H1 (cell line): ENCODE data around the gene CDC37. TPM values are rescaled to one million over a fixed set of nuclear protein-coding genes. Genes with fewer than 3 reads are reported as not detected.

Source experiments
- CTCF ChIA-PET: fragments of 300-600 bp; sonication (Branson Sonifier 250); formaldehyde crosslinking; loops from one replicate; lab custom pipeline; 2021; ENCODE audit not compliant: partially characterized antibody; lab: Charles Lee
- POLR2A ChIA-PET: fragments of 300-600 bp; sonication (Branson Sonifier 250); formaldehyde crosslinking; loops from one replicate; lab custom pipeline; 2021; ENCODE audit warnings: inconsistent platforms; ENCODE audit not compliant: partially characterized antibody; lab: Charles Lee
- DNase-seq, 2 experiments: peaks; one replicate each; pipeline versions ENCODE4 v3.0.0 to v3.0.0-alpha.2; 2010 to 2022; ENCODE audit warnings: low spot score in 2 of 2, low read depth in 1 of 2, mixed read lengths in 1 of 2
- FAIRE-seq: peaks from 2 replicates; lab custom pipeline; 2011; peaks lifted over from hg19 to GRCh38; lab: Jason Lieb, UNC
- H2AFZ ChIP-seq: 2 replicates; pipeline ENCODE4 v1.8.1; 2012; ENCODE audit warnings: low read length, inconsistent platforms
- H2AK5ac ChIP-seq: 2 replicates; pipeline ENCODE4 v1.6.1; 2013; ENCODE audit warnings: low read depth, low read length
- H2BK120ac ChIP-seq: replicated peaks from 2 replicates; pipeline ENCODE3; 2013; ENCODE audit warnings: low read depth, low read length, inconsistent platforms
- H2BK12ac ChIP-seq: 2 replicates; pipeline ENCODE4 v1.6.1; 2013; ENCODE audit warnings: low read depth, low read length
- H2BK15ac ChIP-seq: 2 replicates; pipeline ENCODE4 v1.6.1; 2013; ENCODE audit warnings: low read length
- H2BK20ac ChIP-seq: 2 replicates; pipeline ENCODE4 v1.6.1; 2013; ENCODE audit warnings: low read length
- H2BK5ac ChIP-seq: 2 replicates; pipeline ENCODE4 v1.6.1; 2013; ENCODE audit warnings: low read depth, low read length
- H3K14ac ChIP-seq: 2 replicates; pipeline ENCODE4 v1.6.1; 2013; ENCODE audit warnings: inconsistent platforms; ENCODE audit not compliant: insufficient read length
- H3K18ac ChIP-seq: 2 replicates; pipeline ENCODE4 v1.6.1; 2013; ENCODE audit warnings: low read length; ENCODE audit errors: extremely low read depth
- H3K23ac ChIP-seq: 2 replicates; pipeline ENCODE4 v1.6.1; 2013; ENCODE audit warnings: inconsistent platforms; ENCODE audit not compliant: insufficient read length
- H3K23me2 ChIP-seq: 2 replicates; pipeline ENCODE4 v1.6.1; 2013; ENCODE audit warnings: low read depth, low read length
- H3K27ac ChIP-seq: 2 replicates; pipeline ENCODE4 v1.6.1; 2011; ENCODE audit warnings: low read depth, low read length, inconsistent platforms
- H3K27me3 ChIP-seq, 4 experiments: replicated peaks in 1 of 4; 1 replicate in 1 of 4; 2 replicates in 3 of 4; pipeline versions ENCODE4 v1.6.1 to v1.8.1; 2011 to 2013; ENCODE audit warnings: low read length in 3 of 4, mild to moderate bottlenecking in 3 of 4, inconsistent platforms in 2 of 4, mixed read lengths in 2 of 4, moderate library complexity in 1 of 4; ENCODE audit not compliant: control insufficient read depth in 3 of 4, insufficient read depth in 3 of 4; ENCODE audit errors: extremely low read depth in 1 of 4
- H3K36me3 ChIP-seq, 4 experiments: 2 replicates each; pipeline versions ENCODE4 v1.6.1 to v1.8.1; 2011 to 2013; ENCODE audit warnings: mild to moderate bottlenecking in 4 of 4, low read length in 3 of 4, moderate library complexity in 2 of 4, control low read depth in 1 of 4, inconsistent platforms in 1 of 4; ENCODE audit not compliant: insufficient read depth in 4 of 4, control insufficient read depth in 2 of 4
- H3K4ac ChIP-seq: replicated peaks from 2 replicates; pipeline ENCODE3; 2013; ENCODE audit warnings: low read length, low read depth, mixed read lengths, inconsistent platforms; ENCODE audit not compliant: insufficient read length
- H3K4me1 ChIP-seq, 4 experiments: replicated peaks in 1 of 4; 1 replicate in 1 of 4; 2 replicates in 3 of 4; pipeline versions ENCODE4 v1.6.1 to v1.8.1; 2011 to 2013; ENCODE audit warnings: low read length in 3 of 4, inconsistent platforms in 2 of 4, mixed read lengths in 1 of 4; ENCODE audit not compliant: insufficient read depth in 4 of 4, control insufficient read depth in 3 of 4
- H3K4me2 ChIP-seq, 2 experiments: 2 replicates each; pipeline versions ENCODE4 v1.6.1 to v1.8.1; 2011 to 2013; ENCODE audit warnings: low read depth in 2 of 2, low read length in 2 of 2, control low read depth in 1 of 2, inconsistent platforms in 1 of 2, mild to moderate bottlenecking in 1 of 2; ENCODE audit not compliant: insufficient read depth in 1 of 2
- H3K4me3 ChIP-seq, 4 experiments: fragments of 200-600, 300-600 bp in 1 of 4; sonication (generic), shearing (Covaris generic), sonication (Bioruptor Twin) in 1 of 4; 2 replicates each; pipeline versions ENCODE4 v1.5.1 to v1.8.1; 2011 to 2016; ENCODE audit warnings: low read length in 4 of 4, low read depth in 3 of 4, control low read depth in 2 of 4, inconsistent platforms in 2 of 4, mild to moderate bottlenecking in 2 of 4, mixed read lengths in 1 of 4, moderate library complexity in 1 of 4; ENCODE audit not compliant: insufficient read depth in 2 of 4; ENCODE audit errors: extremely low read depth in 1 of 4
- H3K56ac ChIP-seq: replicated peaks from 2 replicates; pipeline ENCODE3; 2013; ENCODE audit warnings: low read depth, mild to moderate bottlenecking, mixed read lengths, low read length, inconsistent platforms; ENCODE audit not compliant: insufficient read length
- H3K79me1 ChIP-seq: 2 replicates; pipeline ENCODE4 v1.6.1; 2013; ENCODE audit warnings: low read depth, low read length, control low read depth
- H3K79me2 ChIP-seq, 2 experiments: 2 replicates each; pipeline versions ENCODE4 v1.6.1 to v1.8.1; 2012 to 2013; ENCODE audit warnings: low read length in 2 of 2, mild to moderate bottlenecking in 2 of 2, inconsistent platforms in 1 of 2; ENCODE audit not compliant: insufficient read depth in 2 of 2, control insufficient read depth in 1 of 2
- H3K9ac ChIP-seq, 4 experiments: replicated peaks in 1 of 4; 1 replicate in 1 of 4; 2 replicates in 3 of 4; pipeline versions ENCODE4 v1.6.1 to v1.8.1; 2011 to 2013; ENCODE audit warnings: low read depth in 3 of 4, low read length in 3 of 4, control low read depth in 2 of 4, mild to moderate bottlenecking in 2 of 4, moderate library complexity in 2 of 4, inconsistent platforms in 1 of 4; ENCODE audit errors: extremely low read depth in 1 of 4
- H3K9me3 ChIP-seq, 2 experiments: 2 replicates each; pipeline versions ENCODE4 v1.6.1 to v1.8.1; 2012 to 2013; ENCODE audit warnings: mild to moderate bottlenecking in 2 of 2, moderate library complexity in 2 of 2, control low read depth in 1 of 2, inconsistent platforms in 1 of 2, low read depth in 1 of 2, low read length in 1 of 2, mixed read lengths in 1 of 2; ENCODE audit not compliant: insufficient read depth in 2 of 2
- H4K20me1 ChIP-seq, 2 experiments: replicated peaks in 1 of 2; 2 replicates each; pipeline versions ENCODE3 to v1.8.1; 2011 to 2013; ENCODE audit warnings: inconsistent platforms in 2 of 2, low read length in 2 of 2, mild to moderate bottlenecking in 1 of 2; ENCODE audit not compliant: insufficient read depth in 2 of 2, control insufficient read depth in 1 of 2
- H4K5ac ChIP-seq: 2 replicates; pipeline ENCODE4 v1.6.1; 2013; ENCODE audit warnings: low read length, low read depth, mixed read lengths, inconsistent platforms; ENCODE audit not compliant: insufficient read length
- H4K8ac ChIP-seq: 2 replicates; pipeline ENCODE4 v1.8.0; 2013; ENCODE audit warnings: mild to moderate bottlenecking, moderate library complexity, low read length, inconsistent platforms; ENCODE audit not compliant: insufficient read depth; ENCODE audit errors: extremely low read depth
- H4K91ac ChIP-seq: replicated peaks from 2 replicates; pipeline ENCODE3; 2013; ENCODE audit warnings: low read length, mixed read lengths, inconsistent platforms; ENCODE audit not compliant: insufficient read length
- CREB1 ChIP-seq: IDR thresholded peaks from 2 replicates; pipeline ENCODE4 v1.6.1; 2012; ENCODE audit warnings: inconsistent platforms
- E2F6 ChIP-seq: IDR thresholded peaks from 2 replicates; pipeline ENCODE4 v1.6.1; 2012; ENCODE audit warnings: inconsistent platforms
- KDM4A ChIP-seq: IDR thresholded peaks from one replicate; pipeline ENCODE4 v1.7.1; 2012; ENCODE audit warnings: low read depth, mild to moderate bottlenecking, moderate library complexity, low read length, inconsistent platforms; ENCODE audit not compliant: severe bottlenecking
- MAX ChIP-seq: IDR thresholded peaks from 2 replicates; pipeline ENCODE4 v1.6.1; 2012; ENCODE audit warnings: inconsistent platforms
- RBBP5 ChIP-seq: IDR thresholded peaks from 2 replicates; pipeline ENCODE4 v1.7.1; 2012; ENCODE audit warnings: low read depth, mild to moderate bottlenecking, inconsistent platforms, low read length, moderate library complexity, borderline replicate concordance
- SUZ12 ChIP-seq: fragments of 200-600 bp; sonication (generic); IDR thresholded peaks from 2 replicates; pipeline ENCODE4 v1.6.1; 2012; ENCODE audit warnings: mild to moderate bottlenecking, inconsistent platforms, low read length, moderate library complexity, mixed read lengths
- WGBS, 2 experiments: shearing (Covaris generic) in 1 of 2; methylation state at CpG; one replicate each; pipeline versions ENCODE4 v1.1.6 to v1.1.7; 2013 to 2015; ENCODE audit warnings: low lambda C conversion rate in 2 of 2, mixed read lengths in 2 of 2, inconsistent platforms in 1 of 2, low coverage in 1 of 2, missing lambda C conversion rate in 1 of 2; ENCODE audit not compliant: insufficient replicate concordance in 2 of 2, insufficient coverage in 1 of 2, insufficient read length in 1 of 2; ENCODE audit errors: extremely low coverage in 1 of 2, missing lambda C conversion rate in 1 of 2; 5-methylcytosine and 5-hydroxymethylcytosine counted together
- polyA plus RNA-seq, 7 experiments: library from polyadenylated mRNA; depleted of rRNA in 3 of 7; stranded (reverse) in 5 of 7; unstranded in 2 of 7; fragments of >200 nt in 5 of 7; fragments of 200-250 nt in 2 of 7; gene quantifications; 1 replicate in 5 of 7; 2 replicates in 1 of 7; 4 replicates in 1 of 7; pipeline versions ENCODE4 v1.2.1 to v1.2.3, GENCODE V29; 2011 to 2013; ENCODE audit warnings: missing spikeins in 2 of 7, mixed read lengths in 2 of 7
- total RNA-seq: library from RNA; stranded (reverse); fragmentation: NEBNext Ultra II Directional; extraction: Animal tissue kit (Norgen Biotek cat#: 25700); gene quantifications from 2 replicates; pipeline ENCODE4 v1.2.1, GENCODE V29; 2021

The CDC37 gene
- total and polyA plus RNA-seq, 2 of the 8 experiments (the other 6 are each of a cell fraction or from before 2014, with no cell fraction given) = 162 to 181 TPM

GRCh38 chr19:10431943-10432735, 28.8 kb upstream of the CDC37 start:
- Histone ChIP-seq H3K27me3 (peaks cover 33 to 63% (median 52%) of the 10 kb centered on the region in 4 experiments), H3K23me2 (peaks cover 5% of the 10 kb centered on the region; the same call in 1 of the 2 replicates), H3K9me3 (no peaks in the 10 kb centered on the region; a peak in 1 of 4 replicates), H2AK5ac (no peak overlapping the region), H4K20me1 (peaks cover 0 to 4% of the 10 kb centered on the region in 2 experiments), H3K27ac (no peak overlapping the region), H4K5ac (no peak overlapping the region), H2BK12ac (no peak overlapping the region), H3K79me2 (no peaks in the 10 kb centered on the region), H3K18ac (no peak overlapping the region), H2BK20ac (no peak overlapping the region), H2BK120ac (no peak overlapping the region), H3K9ac (no peak overlapping the region), H3K14ac (no peak overlapping the region), H3K23ac (no peak overlapping the region), H2BK15ac (no peak overlapping the region), H3K4ac (no peak overlapping the region), H4K8ac (peak overlapping the region; percentile 85; the same call in 1 of the 2 replicates), H3K56ac (no peak overlapping the region), H3K4me3 (peak overlapping the region in 2 of 4 experiments; percentile 29 to 54; a peak in 5 of 8 replicates), H3K36me3 (no peaks in the 10 kb centered on the region), H4K91ac (no peak overlapping the region), H3K4me1 (peaks cover 0 to 9% (median 6%) of the 10 kb centered on the region in 4 experiments; a peak in 6 of 7 replicates), H3K4me2 (peak overlapping the region; percentile 54 to 65), H2AFZ (no peak overlapping the region; the same call in 1 of the 2 replicates), H2BK5ac (no peak overlapping the region), H3K79me1 (no peaks in the 10 kb centered on the region)
- ChIA-PET POLR2A (no interaction called here), CTCF (interaction anchor here (0.8 to 8.2 kb wide), 3 partner anchors 13 to 180 kb away, joined by 3 to 67 read pairs (median 4); partner anchors contain the start of gene PDE4A)
- TF ChIP-seq SUZ12 = no peak; the same call in 1 of the 2 replicates
- TF ChIP-seq KDM4A = peak; percentile 18
- no peak for TF ChIP-seq RBBP5
- TF ChIP-seq E2F6 = 0 out of 2 replicates have a peak, but pooled peaks have one; percentile 28
- peak; percentile 72 for TF ChIP-seq MAX
- TF ChIP-seq CREB1 = peak; percentile 30; the same call in 1 of the 2 replicates
- DNase-seq (peak in 1 of 2 experiments; percentile 63), FAIRE-seq (no peak)
- 8% methylated on average over 15 of the region's 64 CpGs; no CpG with 5 or more reads in 1 of the 2 experiments for WGBS, 2 experiments
